ENCODE measurements around the gene CRTC2. TPM values are rescaled to one million over a fixed set of nuclear protein-coding genes. Genes with fewer than 3 reads are reported as not detected.

The CRTC2 gene
- total RNA-seq, 1 donor from 2014 or later = 247 TPM

- H3K4me3 Mint-ChIP-seq = peak overlapping the region; percentile 96
- H3K4me1 Mint-ChIP-seq = peaks cover 70% of the 10 kb centered on the region
- DNase-seq (no peak), ATAC-seq (ENCODE audit: low read depth) (no peak)
- ChIA-PET CTCF (interaction anchor here (1.5 to 2.9 kb wide), 4 partner anchors 10 to 136 kb away, joined by 3 to 14 read pairs (median 7); partner anchors contain the start of genes CREB3L4 and RAB13), POLR2A (interaction anchor here (0.6 to 8.3 kb wide), 15 partner anchors 8 to 293 kb away, joined by 3 to 234 read pairs (median 7); partner anchors contain the start of genes CREB3L4, DENND4B, GATAD2B and JTB)
- H3K27me3 Mint-ChIP-seq = no peaks in the 10 kb centered on the region
- peak overlapping the region; percentile 96 for H3K27ac Mint-ChIP-seq
- peaks cover 80% of the 10 kb centered on the region for H3K36me3 Mint-ChIP-seq (ENCODE audit: low read depth)
- TF ChIP-seq CTCF (IDR thresholded peaks at IDR 0.05) = no peak
- H3K9me3 Mint-ChIP-seq = no peaks in the 10 kb centered on the region
- intact Hi-C loops (cut with micrococcal nuclease) = no loop called here
Measured at GRCh38 chr1:153956997-153957715, 1.3 kb downstream of the CRTC2 start.

GRCh38 chr1:153954826-153955225 is 3.6 kb downstream of the CRTC2 start:
- POLR2A ChIA-PET = interaction anchor here (1.5 to 8.3 kb wide), 4 partner anchors 9 to 27 kb away, joined by 4 to 234 read pairs (median 66); partner anchors contain the start of genes CREB3L4, DENND4B and SLC39A1
- CTCF ChIA-PET = no interaction called here
- Mint-ChIP-seq H3K4me3 (no peak overlapping the region), H3K36me3 (ENCODE audit: low read depth) (peaks cover 80% of the 10 kb centered on the region), H3K27ac (no peak overlapping the region), H3K9me3 (no peaks in the 10 kb centered on the region), H3K27me3 (no peaks in the 10 kb centered on the region), H3K4me1 (peaks cover 70% of the 10 kb centered on the region)
- TF ChIP-seq CTCF (IDR thresholded peaks at IDR 0.05) = no peak
- intact Hi-C loops (cut with micrococcal nuclease) = no loop called here
- no peak for DNase-seq
- no peak for ATAC-seq (ENCODE audit: low read depth)

- ChIA-PET POLR2A (interaction anchor here (0.8 to 8.3 kb wide), 6 partner anchors 8 to 65 kb away, joined by 4 to 234 read pairs (median 8); partner anchors contain the start of genes CREB3L4, DENND4B, JTB and SLC39A1), CTCF (interaction anchor here (0.9 kb wide), 1 partner anchor 14 kb away, joined by 3 read pairs; the partner anchor contains the start of gene CREB3L4)
- DNase-seq (no peak), ATAC-seq (ENCODE audit: low read depth) (no peak)
- Mint-ChIP-seq H3K4me1 (peaks cover 71% of the 10 kb centered on the region), H3K36me3 (ENCODE audit: low read depth) (peaks cover 81% of the 10 kb centered on the region), H3K27ac (no peak overlapping the region), H3K4me3 (no peak overlapping the region), H3K9me3 (no peaks in the 10 kb centered on the region), H3K27me3 (no peaks in the 10 kb centered on the region)
- TF ChIP-seq CTCF (IDR thresholded peaks at IDR 0.05) = no peak
- intact Hi-C loops (cut with micrococcal nuclease) = no loop called here
Measured at GRCh38 chr1:153953859-153954365, 4.5 kb downstream of the CRTC2 start.

- Mint-ChIP-seq H3K4me3 (no peak overlapping the region), H3K36me3 (ENCODE audit: low read depth) (peaks cover 82% of the 10 kb centered on the region), H3K9me3 (no peaks in the 10 kb centered on the region), H3K27me3 (no peaks in the 10 kb centered on the region), H3K4me1 (peaks cover 76% of the 10 kb centered on the region), H3K27ac (no peak overlapping the region)
- CTCF ChIA-PET = no interaction called here
- intact Hi-C loops (cut with micrococcal nuclease) = no loop called here
- no peak for TF ChIP-seq CTCF (IDR thresholded peaks at IDR 0.05)
- ATAC-seq (ENCODE audit: low read depth) (no peak), DNase-seq (no peak)
- POLR2A ChIA-PET = no interaction called here
Measured at GRCh38 chr1:153951801-153952200, 6.6 kb downstream of the CRTC2 start.

GRCh38 chr1:153951183-153951582 is 7.2 kb downstream of the CRTC2 start:
- H3K4me3 Mint-ChIP-seq = no peak overlapping the region
- ChIA-PET CTCF (interaction anchor here (0.8 kb wide), 1 partner anchor 124 kb away, joined by 3 read pairs; no protein-coding TSS in a partner anchor), POLR2A (interaction anchor here (1.0 to 2.6 kb wide), 3 partner anchors 16 to 28 kb away, joined by 4 to 14 read pairs (median 8); partner anchors contain the start of genes CREB3L4, GATAD2B and JTB)
- H3K9me3 Mint-ChIP-seq = no peaks in the 10 kb centered on the region
- peaks cover 82% of the 10 kb centered on the region for H3K36me3 Mint-ChIP-seq (ENCODE audit: low read depth)
- no peak for DNase-seq
- peak overlapping the region; percentile 6 for H3K27ac Mint-ChIP-seq
- TF ChIP-seq CTCF (IDR thresholded peaks at IDR 0.05) = no peak
- intact Hi-C loops (cut with micrococcal nuclease) = no loop called here
- peaks cover 72% of the 10 kb centered on the region for H3K4me1 Mint-ChIP-seq
- no peaks in the 10 kb centered on the region for H3K27me3 Mint-ChIP-seq
- no peak for ATAC-seq (ENCODE audit: low read depth)
